ENCODE measurements around the gene KIAA1671. TPM values are rescaled to one million over a fixed set of nuclear protein-coding genes. Genes with fewer than 3 reads are reported as not detected.

Gene KIAA1671
- total and polyA plus RNA-seq, 2 of the 4 experiments (the other 2 are of a cell fraction) = 0.02 TPM; not detected in 1

GRCh38 chr22:24957043-24957442, 4.5 kb downstream of the KIAA1671 start:
- no peak overlapping the region for H3K56ac ChIP-seq (ENCODE audit: extremely low read depth, insufficient read depth, low read length)
- ChIA-PET CTCF (no interaction called here), POLR2A (ENCODE audit: unreplicated experiment) (no interaction called here)
- no peaks in the 10 kb centered on the region for H3K9me1 ChIP-seq (ENCODE audit: insufficient read depth, low read length)
- WGBS, 2 experiments (ENCODE audit: extremely low coverage in 2 of 2, insufficient read length in 1 of 2) = 20% methylated on average over 1 of the region's 2 CpGs; no CpG with 5 or more reads in 1 of the 2 experiments
- no peak overlapping the region for H3K9ac ChIP-seq (ENCODE audit: low read depth, low read length)
- H3K4me1 ChIP-seq (ENCODE audit: control insufficient read depth, insufficient read depth, low read length) = no peaks in the 10 kb centered on the region
- H3K4me3 ChIP-seq (ENCODE audit: insufficient read depth, low read depth, low read length) = no peak overlapping the region
- H3K79me1 ChIP-seq (ENCODE audit: low read depth in 1 of 2, low read length in 2 of 2) = no peaks in the 10 kb centered on the region
- H3K4ac ChIP-seq (ENCODE audit: low read depth, low read length) = no peak overlapping the region
- no peak overlapping the region for H2BK5ac ChIP-seq (ENCODE audit: low read depth, low read length, poor library complexity, severe bottlenecking)
- no peak overlapping the region for H3K4me2 ChIP-seq (ENCODE audit: low read depth, low read length)
- no peaks in the 10 kb centered on the region for H3K9me3 ChIP-seq (ENCODE audit: control insufficient read depth, insufficient read depth, low read length)
- H4K8ac ChIP-seq (ENCODE audit: low read depth in 2 of 2, low read length in 2 of 2) = no peak overlapping the region
- ATAC-seq (ENCODE audit: low read depth) (no peak), DNase-seq (no peak)
- in situ Hi-C loops (cut with MboI; ENCODE audit: low sequenced_read_pairs) (no loop called here), dilution Hi-C loops (cut with HindIII; ENCODE audit: low sequenced_read_pairs, unreplicated experiment) (no loop called here), intact Hi-C loops (cut with micrococcal nuclease) (no loop called here)
- no TSS peak for BruUV-seq (replicated peaks)
- H3K14ac ChIP-seq (replicated peaks; ENCODE audit: low read depth, low read length) = no peak overlapping the region
- no peak overlapping the region for H2BK15ac ChIP-seq (ENCODE audit: low read depth, low read length)
- no peak overlapping the region for H3K18ac ChIP-seq (ENCODE audit: low read depth, low read length)
- H2AK5ac ChIP-seq (ENCODE audit: low read depth, low read length) = no peak overlapping the region
- no peaks in the 10 kb centered on the region for H3K36me3 ChIP-seq (ENCODE audit: control insufficient read depth, insufficient read depth, low read length)
- no peak overlapping the region for H3K27ac ChIP-seq (ENCODE audit: insufficient read depth, low read length)
- TF ChIP-seq CHD1 (IDR thresholded peaks at IDR 0.05; ENCODE audit: low read depth, low read length) = no peak
- TF ChIP-seq FOS (IDR thresholded peaks at IDR 0.05; ENCODE audit: low read depth, low read length) = no peak
- no peak for TF ChIP-seq ELK1 (IDR thresholded peaks at IDR 0.05; ENCODE audit: borderline replicate concordance, low read depth, low read length)
- no peak for TF ChIP-seq RCOR1 (IDR thresholded peaks at IDR 0.05; ENCODE audit: insufficient replicate concordance, low read length)
- TF ChIP-seq SMC3 (IDR thresholded peaks at IDR 0.05; ENCODE audit: low read depth, low read length) = no peak
- TF ChIP-seq MAZ (IDR thresholded peaks at IDR 0.05; ENCODE audit: borderline replicate concordance, low read depth, low read length) = no peak
- TF ChIP-seq BHLHE40 (IDR thresholded peaks at IDR 0.05; ENCODE audit: low read depth, low read length) = no peak
- TF ChIP-seq MXI1 (IDR thresholded peaks at IDR 0.05; ENCODE audit: borderline replicate concordance, low read depth, low read length) = no peak
- no peak for TF ChIP-seq RFX5 (IDR thresholded peaks at IDR 0.05; ENCODE audit: low read depth, low read length)
- TF ChIP-seq, protein P1, sequence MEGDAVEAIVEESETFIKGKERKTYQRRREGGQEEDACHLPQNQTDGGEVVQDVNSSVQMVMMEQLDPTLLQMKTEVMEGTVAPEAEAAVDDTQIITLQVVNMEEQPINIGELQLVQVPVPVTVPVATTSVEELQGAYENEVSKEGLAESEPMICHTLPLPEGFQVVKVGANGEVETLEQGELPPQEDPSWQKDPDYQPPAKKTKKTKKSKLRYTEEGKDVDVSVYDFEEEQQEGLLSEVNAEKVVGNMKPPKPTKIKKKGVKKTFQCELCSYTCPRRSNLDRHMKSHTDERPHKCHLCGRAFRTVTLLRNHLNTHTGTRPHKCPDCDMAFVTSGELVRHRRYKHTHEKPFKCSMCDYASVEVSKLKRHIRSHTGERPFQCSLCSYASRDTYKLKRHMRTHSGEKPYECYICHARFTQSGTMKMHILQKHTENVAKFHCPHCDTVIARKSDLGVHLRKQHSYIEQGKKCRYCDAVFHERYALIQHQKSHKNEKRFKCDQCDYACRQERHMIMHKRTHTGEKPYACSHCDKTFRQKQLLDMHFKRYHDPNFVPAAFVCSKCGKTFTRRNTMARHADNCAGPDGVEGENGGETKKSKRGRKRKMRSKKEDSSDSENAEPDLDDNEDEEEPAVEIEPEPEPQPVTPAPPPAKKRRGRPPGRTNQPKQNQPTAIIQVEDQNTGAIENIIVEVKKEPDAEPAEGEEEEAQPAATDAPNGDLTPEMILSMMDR (conservative IDR thresholded peaks at IDR 0.05; ENCODE audit: low read depth, low read length) = no peak
- no peak for TF ChIP-seq NFE2L2 (IDR thresholded peaks at IDR 0.05; ENCODE audit: low read depth, low read length)
- no peak for TF ChIP-seq RAD21 (IDR thresholded peaks at IDR 0.05; ENCODE audit: low read length)
- TF ChIP-seq MAFK (IDR thresholded peaks at IDR 0.05; ENCODE audit: low read depth, low read length) = no peak
- no peak for TF ChIP-seq USF2 (IDR thresholded peaks at IDR 0.05; ENCODE audit: low read depth, low read length)
- no peak for TF ChIP-seq POLR2A (IDR thresholded peaks at IDR 0.05; ENCODE audit: low read depth, low read length)
- TF ChIP-seq CEBPB (IDR thresholded peaks at IDR 0.05; ENCODE audit: low read depth, low read length) = no peak
- H4K91ac ChIP-seq (ENCODE audit: insufficient read depth, low read depth, low read length) = no peak overlapping the region
- no peak overlapping the region for H2AK9ac ChIP-seq (replicated peaks; ENCODE audit: low read depth, low read length, poor library complexity)
- no peak overlapping the region for H4K5ac ChIP-seq (ENCODE audit: low read depth, low read length)
- peaks cover 19% of the 10 kb centered on the region for H3K27me3 ChIP-seq (ENCODE audit: control insufficient read depth, insufficient read depth, low read length)
- H3K23ac ChIP-seq (ENCODE audit: low read depth, low read length) = no peak overlapping the region
- H4K20me1 ChIP-seq (ENCODE audit: insufficient read depth, low read length) = no peaks in the 10 kb centered on the region
- H2BK120ac ChIP-seq (ENCODE audit: low read depth, low read length) = no peak overlapping the region
- no peak overlapping the region for H2AFZ ChIP-seq (replicated peaks; ENCODE audit: low read length, poor library complexity)
- no peak overlapping the region for H2BK20ac ChIP-seq (ENCODE audit: low read depth, low read length)
